Activated B cell treated with CpG ODN at 0.5 μM for 24 hours (primary cell): ENCODE results near the gene PPM1K. TPM values are rescaled to one million over a fixed set of nuclear protein-coding genes. Genes with fewer than 3 reads are reported as not detected.

Source experiments
- ATAC-seq: fragments of 200-7000 bp; cut with Tn5 transposase; one replicate; pipeline ENCODE4 v1.10.0; 2021; ENCODE audit warnings: low read depth, mild to moderate bottlenecking, moderate library complexity
- CTCF ChIA-PET: fragments of 350-600 bp; sonication (Branson Sonifier 250); formaldehyde crosslinking; loops from one replicate; lab custom pipeline; 2021; ENCODE audit warnings: antibody characterized with exemption; lab: Charles Lee
- POLR2A ChIA-PET: fragments of 350-600 bp; sonication (Branson Sonifier 250); formaldehyde crosslinking; loops from one replicate; lab custom pipeline; 2021; ENCODE audit warnings: antibody characterized with exemption; lab: Charles Lee
- DNase-seq: peaks from one replicate; pipeline ENCODE4 v3.0.0; 2022
- H3K27ac Mint-ChIP-seq: one replicate; pipeline ENCODE4 v1.8.0; 2020; ENCODE audit warnings: mixed read lengths
- H3K27me3 Mint-ChIP-seq: one replicate; pipeline ENCODE4 v1.8.0; 2021; ENCODE audit warnings: mixed read lengths
- H3K36me3 Mint-ChIP-seq: one replicate; pipeline ENCODE4 v1.8.0; 2021; ENCODE audit warnings: low read depth, mixed read lengths
- H3K4me1 Mint-ChIP-seq: one replicate; pipeline ENCODE4 v1.8.0; 2021; ENCODE audit warnings: mixed read lengths
- H3K4me3 Mint-ChIP-seq: one replicate; pipeline ENCODE4 v1.8.0; 2020; ENCODE audit warnings: mild to moderate bottlenecking, mixed read lengths
- H3K9me3 Mint-ChIP-seq: one replicate; pipeline ENCODE4 v1.8.0; 2020; ENCODE audit warnings: mixed read lengths
- intact Hi-C: fragments of 100-400 bp; cut with micrococcal nuclease; formaldehyde crosslinking; loops from one replicate; pipeline ENCODE4 v1.15.1; 2024
- total RNA-seq: library from RNA; stranded (reverse); gene quantifications from 2 replicates; pipeline ENCODE4 v1.2.3, GENCODE V29; 2022
- TF ChIP-seq, protein P1 (sequence below): fragments of 200-600 bp; IDR thresholded peaks from one replicate; pipeline ENCODE4 v1.8.0; 2022; ENCODE audit warnings: antibody characterized with exemption, mild to moderate bottlenecking

Gene PPM1K
- total RNA-seq, 1 donor from 2014 or later = 76.6 TPM

DNA sequence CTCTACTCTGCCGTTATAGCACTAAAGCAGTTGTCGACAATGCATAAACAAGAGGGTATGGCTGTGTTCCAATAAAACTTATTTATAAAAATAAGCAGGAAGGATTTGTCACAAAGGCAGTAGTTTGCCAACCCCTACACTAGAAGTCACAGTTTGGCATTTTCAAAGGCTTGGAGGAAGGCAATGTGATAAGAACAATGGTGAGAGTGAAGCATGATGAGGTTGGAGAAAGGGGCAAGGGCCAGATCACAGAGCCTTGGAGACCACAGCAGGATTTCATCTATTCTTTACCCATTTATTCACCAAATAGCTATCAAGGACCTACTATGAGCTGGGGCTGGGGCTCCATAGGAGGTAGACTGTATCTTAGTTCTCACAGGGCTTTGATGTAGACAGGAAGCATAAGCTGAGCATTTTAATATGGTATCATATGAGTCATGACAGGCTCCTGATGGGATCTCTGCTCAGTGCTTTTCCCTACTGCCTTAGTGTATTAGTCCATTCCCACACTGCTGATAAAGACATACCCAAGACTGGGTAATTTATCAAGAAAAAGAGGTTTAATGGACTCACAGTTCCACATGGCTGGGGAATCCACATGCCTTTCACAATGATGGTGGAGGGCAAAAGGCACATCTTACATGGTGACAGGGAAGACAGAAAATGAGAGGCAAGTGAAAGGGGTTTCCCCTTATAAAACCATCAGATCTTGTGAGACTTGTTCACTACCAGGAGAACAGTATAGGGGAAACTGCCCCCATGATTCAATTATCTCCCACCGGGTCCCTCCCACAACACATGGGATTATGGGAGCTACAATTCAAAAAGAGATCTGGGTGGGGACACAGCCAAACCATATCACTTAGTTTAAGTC lies 58.9 kb downstream of the PPM1K start:
- Mint-ChIP-seq H3K36me3 (no peaks in the 10 kb centered on the region), H3K4me3 (no peak overlapping the region), H3K27me3 (peaks cover 2% of the 10 kb centered on the region), H3K9me3 (peaks cover 6% of the 10 kb centered on the region), H3K27ac (no peak overlapping the region), H3K4me1 (no peaks in the 10 kb centered on the region)
- ChIA-PET POLR2A (no interaction called here), CTCF (interaction anchor here (1.2 kb wide), 1 partner anchor 290 kb away, joined by 3 read pairs; no protein-coding TSS in a partner anchor)
- intact Hi-C loops = no loop called here
- DNase-seq (no peak), ATAC-seq (no peak)
- TF ChIP-seq, protein P1, sequence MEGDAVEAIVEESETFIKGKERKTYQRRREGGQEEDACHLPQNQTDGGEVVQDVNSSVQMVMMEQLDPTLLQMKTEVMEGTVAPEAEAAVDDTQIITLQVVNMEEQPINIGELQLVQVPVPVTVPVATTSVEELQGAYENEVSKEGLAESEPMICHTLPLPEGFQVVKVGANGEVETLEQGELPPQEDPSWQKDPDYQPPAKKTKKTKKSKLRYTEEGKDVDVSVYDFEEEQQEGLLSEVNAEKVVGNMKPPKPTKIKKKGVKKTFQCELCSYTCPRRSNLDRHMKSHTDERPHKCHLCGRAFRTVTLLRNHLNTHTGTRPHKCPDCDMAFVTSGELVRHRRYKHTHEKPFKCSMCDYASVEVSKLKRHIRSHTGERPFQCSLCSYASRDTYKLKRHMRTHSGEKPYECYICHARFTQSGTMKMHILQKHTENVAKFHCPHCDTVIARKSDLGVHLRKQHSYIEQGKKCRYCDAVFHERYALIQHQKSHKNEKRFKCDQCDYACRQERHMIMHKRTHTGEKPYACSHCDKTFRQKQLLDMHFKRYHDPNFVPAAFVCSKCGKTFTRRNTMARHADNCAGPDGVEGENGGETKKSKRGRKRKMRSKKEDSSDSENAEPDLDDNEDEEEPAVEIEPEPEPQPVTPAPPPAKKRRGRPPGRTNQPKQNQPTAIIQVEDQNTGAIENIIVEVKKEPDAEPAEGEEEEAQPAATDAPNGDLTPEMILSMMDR = no peak

GRCh38 chr4:88223516-88223915 lies 60.8 kb downstream of the PPM1K start:
- H3K27me3 Mint-ChIP-seq = peaks cover 2% of the 10 kb centered on the region
- H3K27ac Mint-ChIP-seq = no peak overlapping the region
- intact Hi-C loops = no loop called here

GRCh38 chr4:88219099-88219498 lies 65.3 kb downstream of the PPM1K start:
- DNase-seq (no peak), ATAC-seq (peak; percentile 68)
- peaks cover 2% of the 10 kb centered on the region for H3K27me3 Mint-ChIP-seq
- CTCF ChIA-PET = interaction anchor here (0.7 to 5.2 kb wide), 25 partner anchors 9 to 806 kb away, joined by 3 to 201 read pairs (median 4); partner anchors contain the start of genes HERC5, HERC6, PPM1K and PYURF
- H3K9me3 Mint-ChIP-seq = peaks cover 2% of the 10 kb centered on the region
- no peak overlapping the region for H3K4me3 Mint-ChIP-seq
- intact Hi-C loops = loop anchor here (1.0 to 10.0 kb wide), 6 partner anchors 150 to 1724 kb away; partner anchors contain the start of genes HERC5 and HERC6
- no peak overlapping the region for H3K27ac Mint-ChIP-seq
- H3K36me3 Mint-ChIP-seq = no peaks in the 10 kb centered on the region
- POLR2A ChIA-PET = interaction anchor here (1.0 kb wide), 2 partner anchors 101 to 296 kb away, joined by 3 to 5 read pairs; no protein-coding TSS in a partner anchor
- TF ChIP-seq, protein P1 = peak; percentile 69
- H3K4me1 Mint-ChIP-seq = peaks cover 3% of the 10 kb centered on the region

More at GRCh38 chr4:88223516-88223915, 60.8 kb downstream of the PPM1K start:
- Mint-ChIP-seq H3K9me3 (peaks cover 2% of the 10 kb centered on the region), H3K36me3 (no peaks in the 10 kb centered on the region), H3K4me3 (no peak overlapping the region), H3K4me1 (peaks cover 3% of the 10 kb centered on the region)
- TF ChIP-seq, protein P1 = no peak
- ATAC-seq (no peak), DNase-seq (no peak)
- CTCF ChIA-PET = interaction anchor here (0.9 kb wide), 1 partner anchor 292 kb away, joined by 3 read pairs; no protein-coding TSS in a partner anchor
- POLR2A ChIA-PET = no interaction called here

- no peak overlapping the region for H3K4me3 Mint-ChIP-seq
- peaks cover 3% of the 10 kb centered on the region for H3K4me1 Mint-ChIP-seq
- ChIA-PET CTCF (interaction anchor here (0.6 to 5.2 kb wide), 5 partner anchors 10 to 297 kb away, joined by 4 to 201 read pairs (median 5); no protein-coding TSS in a partner anchor), POLR2A (no interaction called here)
- DNase-seq = no peak
- intact Hi-C loops = loop anchor here (10.0 kb wide), 1 partner anchor 1722 kb away; no protein-coding TSS in a partner anchor
- no peak for ATAC-seq
- H3K36me3 Mint-ChIP-seq = no peaks in the 10 kb centered on the region
- peaks cover 2% of the 10 kb centered on the region for H3K27me3 Mint-ChIP-seq
- peaks cover 2% of the 10 kb centered on the region for H3K9me3 Mint-ChIP-seq
- no peak overlapping the region for H3K27ac Mint-ChIP-seq
- TF ChIP-seq, protein P1 = no peak
Measured at GRCh38 chr4:88217169-88217568, 67.2 kb downstream of the PPM1K start.

- intact Hi-C loops = loop anchor here (10.0 kb wide), 1 partner anchor 1722 kb away; no protein-coding TSS in a partner anchor
- ChIA-PET POLR2A (no interaction called here), CTCF (interaction anchor here (1.2 to 5.2 kb wide), 4 partner anchors 9 to 297 kb away, joined by 4 to 201 read pairs (median 6); no protein-coding TSS in a partner anchor)
- peaks cover 2% of the 10 kb centered on the region for H3K27me3 Mint-ChIP-seq
- H3K27ac Mint-ChIP-seq = no peak overlapping the region
- peaks cover 2% of the 10 kb centered on the region for H3K9me3 Mint-ChIP-seq
- ATAC-seq = no peak
- DNase-seq = no peak
- no peak overlapping the region for H3K4me3 Mint-ChIP-seq
- H3K4me1 Mint-ChIP-seq = peaks cover 3% of the 10 kb centered on the region
- H3K36me3 Mint-ChIP-seq = no peaks in the 10 kb centered on the region
- TF ChIP-seq, protein P1 = no peak
Measured at GRCh38 chr4:88216395-88216794, 68.0 kb downstream of the PPM1K start.
